Fibroblast of lung (primary cell): ENCODE data around the gene GREM2. TPM values are rescaled to one million over a fixed set of nuclear protein-coding genes. Genes with fewer than 3 reads are reported as not detected.

Experiments
- DNase-seq, 2 donors: peaks; one replicate each; pipeline versions ENCODE4 v3.0.0 to v3.0.0-alpha.2; 2010; ENCODE audit warnings: low read depth in 2 of 2
- H2AFZ ChIP-seq: 2 replicates; pipeline ENCODE4 v1.5.1; 2012; ENCODE audit warnings: low read length, control low read depth, inconsistent platforms
- H3K27ac ChIP-seq: 2 replicates; pipeline ENCODE4 v1.5.1; 2011; ENCODE audit warnings: low read length, control low read depth; ENCODE audit not compliant: insufficient read depth
- H3K27me3 ChIP-seq: 2 replicates; pipeline ENCODE4 v1.5.1; 2011; ENCODE audit warnings: mild to moderate bottlenecking, low read length; ENCODE audit not compliant: control insufficient read depth, insufficient read depth
- H3K36me3 ChIP-seq: 2 replicates; pipeline ENCODE4 v1.5.1; 2011; ENCODE audit warnings: low read length; ENCODE audit not compliant: control insufficient read depth, insufficient read depth
- H3K4me1 ChIP-seq: 2 replicates; pipeline ENCODE4 v1.5.1; 2011; ENCODE audit warnings: low read length; ENCODE audit not compliant: control insufficient read depth, insufficient read depth; ENCODE audit errors: extremely low read depth
- H3K4me2 ChIP-seq: 2 replicates; pipeline ENCODE4 v1.5.1; 2011; ENCODE audit warnings: low read length, control low read depth; ENCODE audit not compliant: insufficient read depth; ENCODE audit errors: extremely low read depth
- H3K4me3 ChIP-seq, 4 experiments: fragments of 200-600 bp in 1 of 4; sonication (generic) in 1 of 4; replicated peaks in 1 of 4; 2 replicates each; pipeline ENCODE4 v1.5.1; 2011 to 2016; ENCODE audit warnings: low read length in 4 of 4, low read depth in 3 of 4, mild to moderate bottlenecking in 3 of 4, control low read depth in 2 of 4, inconsistent platforms in 1 of 4, mixed read lengths in 1 of 4; ENCODE audit not compliant: insufficient read depth in 1 of 4; ENCODE audit errors: control extremely low read depth in 1 of 4
- H3K79me2 ChIP-seq: 2 replicates; pipeline ENCODE4 v1.5.1; 2012; ENCODE audit warnings: mild to moderate bottlenecking, low read length, inconsistent platforms; ENCODE audit not compliant: control insufficient read depth, insufficient read depth
- H3K9ac ChIP-seq: 2 replicates; pipeline ENCODE4 v1.5.1; 2011; ENCODE audit warnings: mild to moderate bottlenecking, low read length, control low read depth; ENCODE audit not compliant: insufficient read depth
- H3K9me3 ChIP-seq: 2 replicates; pipeline ENCODE4 v1.5.1; 2012; ENCODE audit warnings: low read depth, low read length; ENCODE audit not compliant: control insufficient read depth, insufficient read depth
- H4K20me1 ChIP-seq: 2 replicates; pipeline ENCODE4 v1.5.1; 2011; ENCODE audit warnings: low read length; ENCODE audit not compliant: control insufficient read depth, insufficient read depth; ENCODE audit errors: extremely low read depth
- CTCF ChIP-seq, 2 donors: IDR thresholded peaks in 1 of 2; conservative IDR thresholded peaks in 1 of 2; 1 replicate in 1 of 2; 2 replicates in 1 of 2; pipeline ENCODE4 v1.5.1; 2011 to 2012; ENCODE audit warnings: low read length in 2 of 2, control low read depth in 1 of 2, inconsistent platforms in 1 of 2, low read depth in 1 of 2, mild to moderate bottlenecking in 1 of 2
- EZH2 ChIP-seq: IDR thresholded peaks from 2 replicates; pipeline ENCODE4 v1.5.1; 2012; ENCODE audit warnings: low read length, control low read depth, mild to moderate bottlenecking; ENCODE audit errors: missing control alignments
- polyA plus RNA-seq, 2 donors: library from polyadenylated mRNA; depleted of rRNA in 1 of 2; stranded (reverse) in 1 of 2; unstranded in 1 of 2; fragments of >200 nt; gene quantifications; 2 replicates each; pipeline ENCODE4 v1.2.1, GENCODE V29; 2011 to 2012; ENCODE audit warnings: missing spikeins in 1 of 2
- total RNA-seq: library from RNA; depleted of rRNA; stranded (reverse); fragments of >200 nt; gene quantifications from 2 replicates; pipeline ENCODE4 v1.2.1, GENCODE V29; 2014

The GREM2 gene
- total and polyA plus RNA-seq, 2 donors (not counting 1 experiment from before 2014, with no cell fraction given) = 6.9 to 21.1 TPM

- Histone ChIP-seq H3K9ac (no peak overlapping the region), H3K9me3 (no peaks in the 10 kb centered on the region), H3K36me3 (no peaks in the 10 kb centered on the region), H3K4me2 (no peak overlapping the region), H3K27me3 (no peaks in the 10 kb centered on the region), H3K4me1 (no peaks in the 10 kb centered on the region), H2AFZ (no peak overlapping the region), H3K79me2 (no peaks in the 10 kb centered on the region), H4K20me1 (no peaks in the 10 kb centered on the region), H3K27ac (no peak overlapping the region), H3K4me3 (no peak overlapping the region)
- TF ChIP-seq CTCF (conservative IDR thresholded peaks at IDR 0.05 in 1 of 2, IDR thresholded peaks at IDR 0.05 in 1 of 2; ENCODE audit: low read depth in 1 of 2, low read length in 2 of 2) = no peak
- TF ChIP-seq EZH2 = no peak
- DNase-seq = no peak
Measured at GRCh38 chr1:240462766-240463395, 149.1 kb downstream of the GREM2 start.

- no peak for DNase-seq
- Histone ChIP-seq H3K9me3 (no peaks in the 10 kb centered on the region), H3K27me3 (no peaks in the 10 kb centered on the region), H3K79me2 (no peaks in the 10 kb centered on the region), H3K4me2 (no peak overlapping the region), H3K27ac (no peak overlapping the region), H3K36me3 (no peaks in the 10 kb centered on the region), H3K9ac (no peak overlapping the region), H2AFZ (no peak overlapping the region), H3K4me3 (no peak overlapping the region), H3K4me1 (no peaks in the 10 kb centered on the region), H4K20me1 (no peaks in the 10 kb centered on the region)
- TF ChIP-seq CTCF (conservative IDR thresholded peaks at IDR 0.05 in 1 of 2, IDR thresholded peaks at IDR 0.05 in 1 of 2; ENCODE audit: low read depth in 1 of 2, low read length in 2 of 2) = no peak
- TF ChIP-seq EZH2 = no peak
Measured at GRCh38 chr1:240462277-240462676, 149.7 kb downstream of the GREM2 start.

- H3K9me3 ChIP-seq = no peaks in the 10 kb centered on the region
- no peak overlapping the region for H2AFZ ChIP-seq
- no peak overlapping the region for H3K4me2 ChIP-seq
- no peaks in the 10 kb centered on the region for H4K20me1 ChIP-seq
- no peak overlapping the region for H3K9ac ChIP-seq
- TF ChIP-seq EZH2 = no peak
- no peak for TF ChIP-seq CTCF (conservative IDR thresholded peaks at IDR 0.05 in 1 of 2, IDR thresholded peaks at IDR 0.05 in 1 of 2; ENCODE audit: low read depth in 1 of 2, low read length in 2 of 2)
- H3K27ac ChIP-seq = no peak overlapping the region
- no peaks in the 10 kb centered on the region for H3K4me1 ChIP-seq
- no peaks in the 10 kb centered on the region for H3K79me2 ChIP-seq
- H3K36me3 ChIP-seq = no peaks in the 10 kb centered on the region
- no peak overlapping the region for H3K4me3 ChIP-seq
- no peak for DNase-seq
- H3K27me3 ChIP-seq = no peaks in the 10 kb centered on the region
Measured at GRCh38 chr1:240457203-240457602, 154.8 kb downstream of the GREM2 start.
